Ramos (cell line): Measurements from ENCODE around the gene MVD.
"Not testable (repeated sequence)": the region's sequence is repeated elsewhere in the genome, so short reads cannot be mapped to it uniquely, and the experiment has no call there.

Source experiments
- in situ Hi-C: fragments of 300-500 bp; cut with MboI; formaldehyde crosslinking; loops from one replicate; pipeline ENCODE4 v1.14.3; 2022; ENCODE audit warnings: low sequenced_read_pairs; ENCODE audit not compliant: unreplicated experiment

Gene MVD

GRCh38 chr16:88614818-88615580 is 47.9 kb downstream of the MVD start:
- in situ Hi-C loops, result no loop called here

- in situ Hi-C loops, result no loop called here
These were observed 48.7 kb downstream of the MVD start for GRCh38 chr16:88613911-88614817.

- in situ Hi-C loops, result no loop called here
These were observed 49.6 kb downstream of the MVD start for GRCh38 chr16:88613293-88613692.

GRCh38 chr16:88610909-88611812 is 51.7 kb downstream of the MVD start:
- in situ Hi-C loops, result no loop called here

GRCh38 chr16:88610080-88610479 is 52.8 kb downstream of the MVD start:
- in situ Hi-C loops, result no loop called here

- in situ Hi-C loops, result not testable (repeated sequence)
These were observed 53.5 kb downstream of the MVD start for GRCh38 chr16:88609426-88609825.

- in situ Hi-C loops, result no loop called here
These were observed 54.8 kb downstream of the MVD start for GRCh38 chr16:88608076-88608475.

GRCh38 chr16:88606148-88606757 is 56.6 kb downstream of the MVD start:
- in situ Hi-C loops, result no loop called here

- in situ Hi-C loops, result no loop called here
These were observed 57.4 kb downstream of the MVD start for GRCh38 chr16:88605186-88606147.

GRCh38 chr16:88602091-88602490 is 60.8 kb downstream of the MVD start:
- in situ Hi-C loops, result no loop called here
